ENCODE data around the gene MSRB1.

DNA sequence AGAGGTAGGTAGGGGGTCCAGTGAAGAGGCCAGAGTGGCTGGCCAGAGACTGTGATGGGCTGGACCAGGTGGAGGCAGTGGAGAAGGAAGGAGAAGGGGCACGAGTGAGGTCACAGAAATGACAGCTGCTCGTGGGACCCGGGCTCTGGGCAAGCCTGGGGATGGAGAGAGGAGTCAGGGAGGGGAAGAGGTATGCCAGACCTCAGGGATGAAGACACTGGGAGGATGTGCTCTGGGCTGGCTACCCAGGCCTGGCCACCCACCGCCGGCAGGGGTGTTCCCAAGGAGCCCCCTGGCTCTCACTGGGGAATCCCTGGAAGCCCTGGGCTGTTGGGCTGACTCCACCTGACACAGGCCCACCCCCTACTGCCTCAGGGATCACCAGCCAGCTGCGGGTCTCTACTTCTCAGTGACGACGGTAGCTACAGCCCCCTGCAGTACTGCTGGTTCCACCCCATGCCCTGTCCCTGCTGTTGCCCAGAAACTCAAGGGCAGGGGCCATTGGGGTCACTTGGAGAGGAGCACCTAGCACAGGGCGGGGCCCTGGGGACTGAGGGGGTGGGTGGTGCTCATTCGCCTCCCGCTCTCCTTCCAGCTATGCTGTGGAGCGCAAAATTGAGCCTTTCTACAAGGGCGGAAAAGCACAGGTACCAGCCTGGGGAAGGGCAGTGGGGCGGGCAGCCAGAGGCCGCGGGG is 30.6 kb upstream of the MSRB1 start:
- TF ChIP-seq CTCF (IDR thresholded peaks at IDR 0.05): no peak
- TF ChIP-seq EZH2 (IDR thresholded peaks at IDR 0.05; ENCODE audit: borderline replicate concordance, insufficient read depth, low read depth, low read length, poor library complexity, severe bottlenecking): no peak
